Measurements from ENCODE around the gene ADAMTS8. TPM values are rescaled to one million over a fixed set of nuclear protein-coding genes. Genes with fewer than 3 reads are reported as not detected.

The ADAMTS8 gene
- total RNA-seq, 1 experiment from 2014 or later = 0.15 TPM

DNA sequence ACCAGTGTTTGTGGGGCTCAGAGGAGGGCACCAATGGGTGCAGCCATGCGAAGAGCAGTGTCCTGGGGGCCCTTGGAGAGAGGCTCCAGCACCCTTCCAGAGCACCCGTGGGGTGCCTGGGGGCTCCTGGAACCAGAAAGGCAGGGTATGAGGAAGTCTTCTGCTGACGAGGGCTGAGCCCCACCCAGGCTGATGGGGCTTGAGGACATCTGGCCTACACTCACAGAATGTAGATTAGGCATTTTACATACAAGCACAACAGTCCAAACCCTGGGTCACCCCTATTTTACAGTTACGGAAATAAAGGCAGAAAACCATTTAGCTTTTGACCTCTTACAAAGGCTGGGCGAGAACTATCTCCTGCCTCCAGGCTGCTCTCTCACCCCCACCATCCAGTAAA lies 47.6 kb downstream of the ADAMTS8 start:
- no peak for TF ChIP-seq CTCF (IDR thresholded peaks at IDR 0.05)
- TF ChIP-seq, protein P1, sequence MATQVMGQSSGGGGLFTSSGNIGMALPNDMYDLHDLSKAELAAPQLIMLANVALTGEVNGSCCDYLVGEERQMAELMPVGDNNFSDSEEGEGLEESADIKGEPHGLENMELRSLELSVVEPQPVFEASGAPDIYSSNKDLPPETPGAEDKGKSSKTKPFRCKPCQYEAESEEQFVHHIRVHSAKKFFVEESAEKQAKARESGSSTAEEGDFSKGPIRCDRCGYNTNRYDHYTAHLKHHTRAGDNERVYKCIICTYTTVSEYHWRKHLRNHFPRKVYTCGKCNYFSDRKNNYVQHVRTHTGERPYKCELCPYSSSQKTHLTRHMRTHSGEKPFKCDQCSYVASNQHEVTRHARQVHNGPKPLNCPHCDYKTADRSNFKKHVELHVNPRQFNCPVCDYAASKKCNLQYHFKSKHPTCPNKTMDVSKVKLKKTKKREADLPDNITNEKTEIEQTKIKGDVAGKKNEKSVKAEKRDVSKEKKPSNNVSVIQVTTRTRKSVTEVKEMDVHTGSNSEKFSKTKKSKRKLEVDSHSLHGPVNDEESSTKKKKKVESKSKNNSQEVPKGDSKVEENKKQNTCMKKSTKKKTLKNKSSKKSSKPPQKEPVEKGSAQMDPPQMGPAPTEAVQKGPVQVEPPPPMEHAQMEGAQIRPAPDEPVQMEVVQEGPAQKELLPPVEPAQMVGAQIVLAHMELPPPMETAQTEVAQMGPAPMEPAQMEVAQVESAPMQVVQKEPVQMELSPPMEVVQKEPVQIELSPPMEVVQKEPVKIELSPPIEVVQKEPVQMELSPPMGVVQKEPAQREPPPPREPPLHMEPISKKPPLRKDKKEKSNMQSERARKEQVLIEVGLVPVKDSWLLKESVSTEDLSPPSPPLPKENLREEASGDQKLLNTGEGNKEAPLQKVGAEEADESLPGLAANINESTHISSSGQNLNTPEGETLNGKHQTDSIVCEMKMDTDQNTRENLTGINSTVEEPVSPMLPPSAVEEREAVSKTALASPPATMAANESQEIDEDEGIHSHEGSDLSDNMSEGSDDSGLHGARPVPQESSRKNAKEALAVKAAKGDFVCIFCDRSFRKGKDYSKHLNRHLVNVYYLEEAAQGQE (IDR thresholded peaks at IDR 0.05; ENCODE audit: insufficient read depth in 1 of 2, low read depth in 2 of 2, low read length in 1 of 2) = no peak
- TF ChIP-seq POLR2AphosphoS5 (IDR thresholded peaks at IDR 0.05; ENCODE audit: low read depth, low read length) = no peak
- TF ChIP-seq SIN3A (IDR thresholded peaks at IDR 0.05; ENCODE audit: borderline replicate concordance, insufficient read depth, low read depth, low read length) = no peak
- no peak for TF ChIP-seq TCF7L2 (IDR thresholded peaks at IDR 0.05; ENCODE audit: low read depth, low read length)
- no peak for ATAC-seq
- Histone ChIP-seq H3K27ac (ENCODE audit: low read length) (no peak overlapping the region), H3K27me3 (ENCODE audit: control insufficient read depth, insufficient read depth, low read length) (no peaks in the 10 kb centered on the region; the same call in 1 of the 2 replicates), H3K9me3 (ENCODE audit: control insufficient read depth, insufficient read depth, low read depth, low read length) (no peaks in the 10 kb centered on the region), H3K36me3 (ENCODE audit: control insufficient read depth, insufficient read depth, low read length) (no peaks in the 10 kb centered on the region), H3K4me3 (ENCODE audit: low read depth in 2 of 2, low read length in 2 of 2) (no peak overlapping the region), H3K4me1 (ENCODE audit: control insufficient read depth, insufficient read depth, low read length) (no peaks in the 10 kb centered on the region)
- DNase-seq (ENCODE audit: low read depth, low spot score) = no peak
- in situ Hi-C loops (cut with HindIII; ENCODE audit: low pct_unique_long_range_greater_than_20kb, low sequenced_read_pairs) = no loop called here
- ChIA-PET CTCF (no interaction called here), POLR2A (interaction anchor here (0.5 kb wide), 1 partner anchor 49 kb away, joined by 3 read pairs; no protein-coding TSS in a partner anchor)
- intact Hi-C loops (cut with micrococcal nuclease; ENCODE audit: unreplicated experiment) = loop anchor here (10.0 kb wide), 1 partner anchor 166 kb away; no protein-coding TSS in a partner anchor
- no TSS peak for BruUV-seq (replicated peaks)

- Histone ChIP-seq H3K4me3 (ENCODE audit: low read depth in 2 of 2, low read length in 2 of 2) (no peak overlapping the region), H3K9me3 (ENCODE audit: control insufficient read depth, insufficient read depth, low read depth, low read length) (no peaks in the 10 kb centered on the region), H3K4me1 (ENCODE audit: control insufficient read depth, insufficient read depth, low read length) (no peaks in the 10 kb centered on the region), H3K27ac (ENCODE audit: low read length) (no peak overlapping the region), H3K27me3 (ENCODE audit: control insufficient read depth, insufficient read depth, low read length) (no peaks in the 10 kb centered on the region; the same call in 1 of the 2 replicates), H3K36me3 (ENCODE audit: control insufficient read depth, insufficient read depth, low read length) (no peaks in the 10 kb centered on the region)
- TF ChIP-seq SIN3A (IDR thresholded peaks at IDR 0.05; ENCODE audit: borderline replicate concordance, insufficient read depth, low read depth, low read length) = no peak
- TF ChIP-seq, protein P1 (IDR thresholded peaks at IDR 0.05; ENCODE audit: insufficient read depth in 1 of 2, low read depth in 2 of 2, low read length in 1 of 2) = no peak
- no peak for TF ChIP-seq POLR2AphosphoS5 (IDR thresholded peaks at IDR 0.05; ENCODE audit: low read depth, low read length)
- in situ Hi-C loops (cut with HindIII; ENCODE audit: low pct_unique_long_range_greater_than_20kb, low sequenced_read_pairs) = no loop called here
- BruUV-seq (replicated peaks) = no TSS peak
- CTCF ChIA-PET = no interaction called here
- POLR2A ChIA-PET = interaction anchor here (0.5 kb wide), 1 partner anchor 460 kb away, joined by 8 read pairs; no protein-coding TSS in a partner anchor
- DNase-seq (ENCODE audit: low read depth, low spot score) (no peak), ATAC-seq (no peak)
- intact Hi-C loops (cut with micrococcal nuclease; ENCODE audit: unreplicated experiment) = no loop called here
Observed at GRCh38 chr11:130379276-130379675, 49.1 kb downstream of the ADAMTS8 start.
